ENCODE results near the gene C19orf44.

DNA sequence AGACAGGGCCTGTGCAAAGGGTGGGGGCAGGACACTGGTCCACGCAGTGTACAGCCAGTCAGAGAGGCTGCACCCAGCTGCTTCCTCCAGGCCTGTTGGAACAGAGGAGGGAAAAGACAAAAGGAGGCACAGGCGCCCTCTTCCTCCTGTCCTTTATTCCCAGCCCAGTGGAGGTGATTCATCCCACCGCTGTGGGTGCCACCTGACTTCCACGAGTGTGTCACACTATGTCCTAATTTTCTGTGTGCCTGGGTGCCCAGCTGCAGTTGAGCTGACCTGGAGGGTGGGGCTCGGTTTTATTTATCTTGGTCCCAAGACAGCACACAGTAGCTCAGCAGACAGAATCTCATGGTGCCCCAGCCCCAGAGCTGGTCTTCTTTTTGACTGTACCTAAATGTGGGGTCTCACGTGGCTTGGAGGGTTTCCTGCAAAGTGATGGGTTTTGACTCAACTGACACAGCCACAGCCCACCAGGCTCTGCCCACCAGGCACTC, 33.4 kb upstream of the C19orf44 start:
- no peak for TF ChIP-seq EZH2phosphoT487 (IDR thresholded peaks at IDR 0.05; ENCODE audit: low read depth)
- TF ChIP-seq, protein P1, sequence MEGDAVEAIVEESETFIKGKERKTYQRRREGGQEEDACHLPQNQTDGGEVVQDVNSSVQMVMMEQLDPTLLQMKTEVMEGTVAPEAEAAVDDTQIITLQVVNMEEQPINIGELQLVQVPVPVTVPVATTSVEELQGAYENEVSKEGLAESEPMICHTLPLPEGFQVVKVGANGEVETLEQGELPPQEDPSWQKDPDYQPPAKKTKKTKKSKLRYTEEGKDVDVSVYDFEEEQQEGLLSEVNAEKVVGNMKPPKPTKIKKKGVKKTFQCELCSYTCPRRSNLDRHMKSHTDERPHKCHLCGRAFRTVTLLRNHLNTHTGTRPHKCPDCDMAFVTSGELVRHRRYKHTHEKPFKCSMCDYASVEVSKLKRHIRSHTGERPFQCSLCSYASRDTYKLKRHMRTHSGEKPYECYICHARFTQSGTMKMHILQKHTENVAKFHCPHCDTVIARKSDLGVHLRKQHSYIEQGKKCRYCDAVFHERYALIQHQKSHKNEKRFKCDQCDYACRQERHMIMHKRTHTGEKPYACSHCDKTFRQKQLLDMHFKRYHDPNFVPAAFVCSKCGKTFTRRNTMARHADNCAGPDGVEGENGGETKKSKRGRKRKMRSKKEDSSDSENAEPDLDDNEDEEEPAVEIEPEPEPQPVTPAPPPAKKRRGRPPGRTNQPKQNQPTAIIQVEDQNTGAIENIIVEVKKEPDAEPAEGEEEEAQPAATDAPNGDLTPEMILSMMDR (IDR thresholded peaks at IDR 0.05; ENCODE audit: low read depth, low read length) = no peak

Measured in OCI-LY3 (cell line).